LNCAP (cell line): ENCODE measurements around the gene MYLK.

ENCODE experiments used
- TF ChIP-seq, protein P1 (sequence below): fragments of 450-650 bp; IDR thresholded peaks from 2 replicates; pipeline ENCODE4 v1.5.1; 2017; ENCODE audit warnings: mild to moderate bottlenecking

MYLK gene

DNA sequence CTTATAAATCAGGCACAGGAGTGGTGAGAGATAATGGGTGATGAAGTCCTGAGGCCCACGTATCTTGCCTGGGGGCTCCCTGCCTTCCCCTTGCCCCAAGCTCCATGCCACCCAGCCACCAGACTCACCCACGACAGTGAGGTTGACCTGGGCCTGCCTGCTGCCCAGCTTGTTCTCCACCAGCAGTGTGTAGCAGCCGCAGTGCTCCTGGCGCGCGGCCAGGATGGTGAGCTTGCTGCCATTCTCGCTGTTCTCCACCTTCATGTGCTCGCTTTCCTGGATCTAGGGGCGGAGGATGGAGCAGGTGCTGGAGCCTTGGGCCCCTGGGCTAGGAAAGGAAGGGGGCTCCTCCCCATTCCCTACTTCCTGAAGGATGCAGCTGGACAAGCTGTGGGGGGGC, 220.2 kb downstream of the MYLK start:
- TF ChIP-seq, protein P1, sequence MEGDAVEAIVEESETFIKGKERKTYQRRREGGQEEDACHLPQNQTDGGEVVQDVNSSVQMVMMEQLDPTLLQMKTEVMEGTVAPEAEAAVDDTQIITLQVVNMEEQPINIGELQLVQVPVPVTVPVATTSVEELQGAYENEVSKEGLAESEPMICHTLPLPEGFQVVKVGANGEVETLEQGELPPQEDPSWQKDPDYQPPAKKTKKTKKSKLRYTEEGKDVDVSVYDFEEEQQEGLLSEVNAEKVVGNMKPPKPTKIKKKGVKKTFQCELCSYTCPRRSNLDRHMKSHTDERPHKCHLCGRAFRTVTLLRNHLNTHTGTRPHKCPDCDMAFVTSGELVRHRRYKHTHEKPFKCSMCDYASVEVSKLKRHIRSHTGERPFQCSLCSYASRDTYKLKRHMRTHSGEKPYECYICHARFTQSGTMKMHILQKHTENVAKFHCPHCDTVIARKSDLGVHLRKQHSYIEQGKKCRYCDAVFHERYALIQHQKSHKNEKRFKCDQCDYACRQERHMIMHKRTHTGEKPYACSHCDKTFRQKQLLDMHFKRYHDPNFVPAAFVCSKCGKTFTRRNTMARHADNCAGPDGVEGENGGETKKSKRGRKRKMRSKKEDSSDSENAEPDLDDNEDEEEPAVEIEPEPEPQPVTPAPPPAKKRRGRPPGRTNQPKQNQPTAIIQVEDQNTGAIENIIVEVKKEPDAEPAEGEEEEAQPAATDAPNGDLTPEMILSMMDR: no peak

DNA sequence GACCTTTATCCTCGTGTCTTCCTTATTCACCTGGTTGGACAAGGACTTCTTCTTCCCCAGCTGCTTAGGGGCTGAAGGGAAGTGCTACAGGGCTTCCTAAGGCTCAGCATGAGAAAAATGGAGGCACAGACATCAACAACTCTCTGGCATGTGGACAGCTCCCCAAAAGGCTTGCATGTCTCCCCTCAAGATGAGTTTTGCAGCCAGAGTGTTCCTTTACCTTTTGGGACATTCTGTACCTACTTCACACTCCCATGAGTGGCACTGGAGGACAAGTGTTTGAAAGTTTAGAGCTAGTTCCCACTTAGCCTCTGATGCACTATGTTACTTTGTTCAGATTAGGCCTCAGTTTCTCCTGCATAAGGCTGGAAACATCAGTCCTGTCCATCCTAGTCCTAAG, 222.2 kb downstream of the MYLK start:
- TF ChIP-seq, protein P1: no peak

DNA sequence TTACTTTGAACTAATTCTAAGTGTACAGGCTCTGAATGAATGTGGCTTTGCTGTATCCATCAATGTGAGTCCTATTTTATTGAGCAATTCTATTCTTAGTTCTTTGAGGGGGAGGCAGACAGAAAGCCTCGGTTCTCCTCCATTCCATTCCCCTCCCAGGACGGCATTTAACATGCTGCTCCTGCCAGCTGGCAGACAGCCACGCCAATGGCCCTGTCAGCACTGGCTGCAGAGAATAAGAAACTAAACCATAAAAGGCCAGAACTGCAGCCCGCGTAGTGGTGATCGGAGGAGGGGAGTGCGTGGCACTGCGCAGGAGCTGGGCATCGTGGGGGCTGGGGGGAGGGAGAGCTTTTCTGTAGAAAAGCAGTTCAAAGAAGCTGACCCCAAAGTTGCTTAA, 223.2 kb downstream of the MYLK start:
- TF ChIP-seq, protein P1: no peak

DNA sequence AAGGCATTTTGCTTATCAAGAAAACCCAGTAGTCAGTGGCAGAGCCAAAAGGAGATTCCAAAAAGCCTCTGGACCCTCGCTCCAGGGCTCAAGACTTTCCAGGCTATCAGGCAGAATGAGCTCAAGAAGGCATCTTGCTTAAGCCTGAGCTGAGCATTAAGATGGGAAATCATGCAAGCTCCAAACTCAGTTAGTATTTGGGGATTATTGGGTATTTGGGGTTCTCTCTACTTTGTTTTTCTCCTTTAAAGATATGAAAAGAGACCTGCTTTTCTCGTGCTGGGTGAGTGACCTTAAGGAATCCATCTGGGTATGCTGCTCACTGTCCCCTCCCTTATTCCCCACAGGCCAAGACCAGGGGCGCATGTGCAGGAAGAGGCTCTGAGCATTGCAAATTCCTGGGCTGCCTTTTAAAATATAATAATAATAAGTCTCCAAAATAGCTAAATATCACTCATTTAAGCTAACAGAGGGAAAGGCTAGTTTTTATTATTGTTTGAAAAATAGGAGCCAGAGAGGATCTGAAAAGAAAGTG, 223.9 kb downstream of the MYLK start:
- TF ChIP-seq, protein P1: no peak

DNA sequence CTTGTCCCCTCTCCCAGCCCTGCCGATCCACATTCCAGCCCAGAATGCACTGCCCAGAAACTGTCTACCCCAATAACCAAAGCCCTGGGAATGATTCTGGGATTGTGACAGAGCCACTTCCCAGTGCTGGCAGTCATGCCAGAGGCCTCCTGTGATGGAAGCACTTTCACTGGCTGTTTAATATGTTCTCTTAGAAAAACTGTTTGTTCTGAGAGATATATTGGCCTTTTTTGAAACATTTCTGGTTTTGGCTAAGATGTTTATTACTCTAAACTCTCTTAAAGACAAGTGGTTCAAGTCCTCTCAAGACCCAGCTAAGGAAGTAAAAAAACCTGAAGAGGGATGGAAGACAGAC, 225.3 kb downstream of the MYLK start:
- TF ChIP-seq, protein P1: no peak

DNA sequence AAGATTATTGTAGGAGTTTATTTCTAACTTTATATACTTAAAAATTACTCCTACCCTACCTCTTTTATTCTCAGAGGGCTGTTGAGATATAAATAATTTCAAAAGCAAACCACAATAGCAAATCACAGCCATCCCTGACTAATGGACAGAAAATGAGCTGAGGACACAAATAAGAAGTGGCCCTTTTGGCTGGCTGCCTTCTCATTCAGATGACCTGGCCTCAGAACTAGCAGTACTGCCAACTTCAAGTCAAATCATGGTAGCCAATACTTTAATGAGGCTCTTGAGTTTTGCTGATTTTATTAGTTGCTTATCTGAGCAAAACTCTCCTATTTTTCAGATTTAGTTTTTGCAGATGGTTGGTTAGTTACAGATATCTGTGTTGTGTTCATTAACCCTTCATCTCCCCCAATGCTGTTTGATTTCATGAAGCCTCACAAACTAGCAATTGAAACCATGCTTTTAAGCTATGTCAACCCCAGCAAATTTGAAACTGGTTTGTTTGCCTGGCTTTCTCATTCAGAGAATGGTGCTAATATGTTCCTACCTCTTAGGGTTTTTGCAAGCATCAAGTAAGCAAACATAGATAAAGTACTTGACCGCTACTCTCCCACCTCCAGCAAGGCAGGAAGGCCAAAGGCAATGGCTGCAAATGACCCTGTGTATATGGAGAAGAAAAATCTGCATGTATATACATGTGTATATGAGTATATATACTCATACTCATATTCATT, 225.8 kb downstream of the MYLK start:
- TF ChIP-seq, protein P1: no peak

DNA sequence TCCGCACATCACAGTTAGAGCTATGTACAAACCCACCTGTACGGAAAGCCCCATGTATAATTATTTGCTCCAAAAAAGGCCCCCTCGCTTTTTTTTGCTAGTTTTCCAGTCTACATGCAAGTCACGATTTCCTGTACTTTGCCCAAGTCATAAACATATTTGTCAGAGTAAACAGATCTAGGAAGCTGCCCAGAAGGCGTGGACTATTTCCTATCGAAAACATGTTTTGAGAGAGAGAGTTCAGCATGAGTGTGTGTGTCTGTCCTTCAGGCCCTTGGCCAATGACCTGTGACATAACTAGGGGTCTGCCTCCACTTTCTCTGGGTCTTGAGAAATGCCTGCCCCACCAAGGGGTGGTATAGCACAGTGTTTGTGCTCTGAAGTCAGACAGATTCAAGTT, 226.6 kb downstream of the MYLK start:
- TF ChIP-seq, protein P1: no peak
